Hematopoietic multipotent progenitor cell treated with erythropoietin and hydrocortisone succinate and interleukin-3 and kit ligand, for 15 days (in vitro differentiated cells): ENCODE data around the gene DDX23.
"Not testable (repeated sequence)": the region's sequence is repeated elsewhere in the genome, so short reads cannot be mapped to it uniquely, and the experiment has no call there.

Experiments
- DNase-seq: peaks from one replicate; pipeline ENCODE4 v3.0.0-alpha.2; 2015; ENCODE audit warnings: low spot score

The DDX23 gene

GRCh38 chr12:48851883-48852733 is at the start of gene DDX23:
TSS of gene DDX23 (minus strand) at chr12:48852163. CDS start at chr12:48845782, 6,381 bp downstream.
- DNase-seq = peak; percentile 96

- DNase-seq = no peak
These were observed 49.3 kb upstream of the DDX23 start for GRCh38 chr12:48901278-48901677.

GRCh38 chr12:48899651-48900050 is 47.7 kb upstream of the DDX23 start:
- DNase-seq = no peak

GRCh38 chr12:48894271-48894670 is 42.3 kb upstream of the DDX23 start:
- DNase-seq = no peak

- DNase-seq = peak; percentile 45
These were observed 38.9 kb upstream of the DDX23 start for GRCh38 chr12:48890657-48891418.

GRCh38 chr12:48889679-48890078 is 37.7 kb upstream of the DDX23 start:
- no peak for DNase-seq

- no peak for DNase-seq
These were observed 31.6 kb upstream of the DDX23 start for GRCh38 chr12:48883305-48884161.

- DNase-seq = no peak
These were observed 31.0 kb upstream of the DDX23 start for GRCh38 chr12:48882972-48883304.

GRCh38 chr12:48882315-48882687 is 30.3 kb upstream of the DDX23 start:
- DNase-seq = no peak

GRCh38 chr12:48881686-48882314 is 29.8 kb upstream of the DDX23 start:
- DNase-seq = no peak

GRCh38 chr12:48880647-48881046 is 28.7 kb upstream of the DDX23 start:
- DNase-seq = no peak

GRCh38 chr12:48878548-48878947 is 26.6 kb upstream of the DDX23 start:
- no peak for DNase-seq

GRCh38 chr12:48875944-48876515 is 24.1 kb upstream of the DDX23 start:
- no peak for DNase-seq

- not testable (repeated sequence) for DNase-seq
These were observed 21.6 kb upstream of the DDX23 start for GRCh38 chr12:48873534-48873933.

GRCh38 chr12:48873096-48873495 is 21.1 kb upstream of the DDX23 start:
- DNase-seq = no peak

- DNase-seq = no peak
These were observed 17.2 kb upstream of the DDX23 start for GRCh38 chr12:48869191-48869590.

GRCh38 chr12:48868451-48868850 is 16.5 kb upstream of the DDX23 start:
- no peak for DNase-seq

GRCh38 chr12:48866052-48866711 is 14.2 kb upstream of the DDX23 start:
- DNase-seq = no peak

GRCh38 chr12:48865281-48866051 is 13.5 kb upstream of the DDX23 start, which contains the start of gene RND1:
TSS of gene RND1 (minus strand) at chr12:48865870. CDS start at chr12:48865767, 103 bp downstream.
- DNase-seq = peak; percentile 63

GRCh38 chr12:48863291-48863690 is 11.3 kb upstream of the DDX23 start:
- DNase-seq = no peak
